OCI-LY7 (cell line): ENCODE measurements around the gene NUDT14. TPM values are rescaled to one million over a fixed set of nuclear protein-coding genes. Genes with fewer than 3 reads are reported as not detected.

Source experiments
- BruUV-seq: library from RNA; stranded (reverse); fragments of 400-500 nt; replicated peaks from 2 replicates; lab custom pipeline; 2021; lab: Mats Ljungman, UMichigan
- CTCF ChIA-PET: fragments of 300-600 bp; sonication (Branson Sonifier 250); formaldehyde crosslinking; loops from one replicate; lab custom pipeline; 2022; ENCODE audit warnings: antibody characterized with exemption; ENCODE audit not compliant: unreplicated experiment; lab: Charles Lee
- POLR2A ChIA-PET: fragments of 300-600 bp; sonication (Branson Sonifier 250); formaldehyde crosslinking; loops from one replicate; lab custom pipeline; 2022; ENCODE audit warnings: antibody characterized with exemption; lab: Charles Lee
- DNase-seq: peaks from one replicate; pipeline ENCODE4 v3.0.0-alpha.2; 2015; ENCODE audit warnings: low spot score
- H2AFZ ChIP-seq: fragments of 200-600 bp; sonication (generic), shearing (Covaris generic); 2 replicates; pipeline ENCODE4 v1.6.1; 2014; ENCODE audit warnings: mild to moderate bottlenecking, antibody characterized with exemption, low read length, moderate library complexity
- H3K27ac ChIP-seq: fragments of 200-600 bp; sonication (generic); 2 replicates; pipeline ENCODE4 v1.5.1; 2014; ENCODE audit warnings: mixed run types, low read depth, mild to moderate bottlenecking, moderate library complexity, low read length, inconsistent platforms; ENCODE audit not compliant: poor library complexity, severe bottlenecking
- H3K36me3 ChIP-seq: fragments of 200-600 bp; sonication (generic); 2 replicates; pipeline ENCODE4 v1.6.1; 2014; ENCODE audit warnings: mild to moderate bottlenecking, antibody characterized with exemption, low read length, moderate library complexity, mixed read lengths; ENCODE audit not compliant: insufficient read depth
- H3K4me1 ChIP-seq: fragments of 200-600 bp; sonication (generic); 2 replicates; pipeline ENCODE4 v1.5.1; 2014; ENCODE audit warnings: mild to moderate bottlenecking, low read length; ENCODE audit not compliant: insufficient read depth, poor library complexity, severe bottlenecking
- H3K4me2 ChIP-seq: fragments of 200-600 bp; sonication (generic); 2 replicates; pipeline ENCODE4 v1.6.1; 2014; ENCODE audit warnings: mild to moderate bottlenecking, low read length
- H3K4me3 ChIP-seq: fragments of 200-600 bp; sonication (generic); 2 replicates; pipeline ENCODE4 v1.5.1; 2014; ENCODE audit warnings: mild to moderate bottlenecking, low read depth, low read length; ENCODE audit not compliant: poor library complexity, severe bottlenecking
- H3K79me2 ChIP-seq: fragments of 200-600 bp; sonication (generic); 2 replicates; pipeline ENCODE4 v1.6.1; 2016; ENCODE audit warnings: low read depth, mild to moderate bottlenecking, low read length, moderate library complexity, mixed read lengths; ENCODE audit not compliant: insufficient read depth
- H3K9me2 ChIP-seq: fragments of 200-600 bp; sonication (generic); 2 replicates; pipeline ENCODE4 v1.6.1; 2016; ENCODE audit warnings: mild to moderate bottlenecking, low read length, mixed read lengths; ENCODE audit not compliant: insufficient read depth
- H3K9me3 ChIP-seq: fragments of 200-600 bp; sonication (generic); 2 replicates; pipeline ENCODE4 v1.6.1; 2014; ENCODE audit warnings: mild to moderate bottlenecking, mixed run types, low read length, mixed read lengths
- H4K20me1 ChIP-seq: fragments of 200-600 bp; sonication (generic); 2 replicates; pipeline ENCODE4 v1.6.1; 2014; ENCODE audit warnings: mild to moderate bottlenecking, antibody characterized with exemption, low read length, moderate library complexity, mixed read lengths; ENCODE audit not compliant: insufficient read depth
- CTCF ChIP-seq: fragments of 200-600 bp; sonication (generic); conservative IDR thresholded peaks from 2 replicates; pipeline ENCODE4 v1.5.1; 2014; ENCODE audit warnings: mild to moderate bottlenecking, antibody characterized with exemption, low read length, moderate library complexity, mixed read lengths
- EZH2phosphoT487 ChIP-seq: fragments of 200-600 bp; sonication (generic); IDR thresholded peaks from 2 replicates; pipeline ENCODE4 v1.6.1; 2018; ENCODE audit warnings: low read depth, borderline replicate concordance, mild to moderate bottlenecking, mixed run types, antibody characterized with exemption, low read length, moderate library complexity, mixed read lengths
- intact Hi-C: fragments of 100-400 bp; cut with micrococcal nuclease; formaldehyde crosslinking; loops from one replicate; pipeline ENCODE4 v1.10.0; 2022; ENCODE audit not compliant: unreplicated experiment
- total RNA-seq, 2 experiments: library from RNA; depleted of rRNA in 1 of 2; stranded (reverse); fragments of >200 nt in 1 of 2; shearing (Covaris generic) in 1 of 2; gene quantifications; 2 replicates each; pipeline ENCODE4 v1.2.3, GENCODE V29; 2014 to 2022

NUDT14 gene
- total RNA-seq, 2 experiments from 2014 or later, result 32.1 to 37.5 TPM

GRCh38 chr14:105204206-105204930, 23.3 kb upstream of the NUDT14 start:
- ChIA-PET POLR2A (no interaction called here), CTCF (no interaction called here)
- Histone ChIP-seq H3K27ac (no peak overlapping the region), H3K4me3 (no peak overlapping the region), H3K9me2 (no peaks in the 10 kb centered on the region), H3K36me3 (no peaks in the 10 kb centered on the region), H3K4me2 (no peak overlapping the region), H3K9me3 (no peaks in the 10 kb centered on the region), H4K20me1 (no peaks in the 10 kb centered on the region; the same call in 1 of the 2 replicates), H3K4me1 (no peaks in the 10 kb centered on the region), H2AFZ (no peak overlapping the region), H3K79me2 (no peaks in the 10 kb centered on the region)
- BruUV-seq, result no TSS peak
- no peak for DNase-seq
- TF ChIP-seq EZH2phosphoT487 (no peak), CTCF (no peak)
- intact Hi-C loops, result no loop called here

GRCh38 chr14:105203701-105204100, 22.6 kb upstream of the NUDT14 start:
- Histone ChIP-seq H3K4me1 (no peaks in the 10 kb centered on the region), H3K27ac (no peak overlapping the region), H3K79me2 (no peaks in the 10 kb centered on the region), H4K20me1 (no peaks in the 10 kb centered on the region; the same call in 1 of the 2 replicates), H2AFZ (no peak overlapping the region), H3K4me2 (no peak overlapping the region), H3K4me3 (no peak overlapping the region), H3K36me3 (no peaks in the 10 kb centered on the region), H3K9me2 (no peaks in the 10 kb centered on the region), H3K9me3 (no peaks in the 10 kb centered on the region)
- BruUV-seq, result no TSS peak
- no peak for TF ChIP-seq CTCF
- TF ChIP-seq EZH2phosphoT487, result no peak
- POLR2A ChIA-PET, result no interaction called here
- intact Hi-C loops, result loop anchor here (1.0 to 2.0 kb wide), 2 partner anchors 79 to 149 kb away; no protein-coding TSS in a partner anchor
- no peak for DNase-seq
- CTCF ChIA-PET, result no interaction called here

GRCh38 chr14:105203057-105203531, 22.0 kb upstream of the NUDT14 start:
- no peak overlapping the region for H2AFZ ChIP-seq
- H3K36me3 ChIP-seq, result no peaks in the 10 kb centered on the region
- H3K4me1 ChIP-seq, result no peaks in the 10 kb centered on the region
- no peaks in the 10 kb centered on the region for H3K9me2 ChIP-seq
- H3K4me3 ChIP-seq, result no peak overlapping the region
- H3K79me2 ChIP-seq, result no peaks in the 10 kb centered on the region
- intact Hi-C loops, result loop anchor here (1.0 to 2.0 kb wide), 2 partner anchors 80 to 149 kb away; no protein-coding TSS in a partner anchor
- TF ChIP-seq CTCF (peak; percentile 93), EZH2phosphoT487 (no peak)
- no TSS peak for BruUV-seq
- ChIA-PET POLR2A (no interaction called here), CTCF (no interaction called here)
- no peaks in the 10 kb centered on the region; the same call in 1 of the 2 replicates for H4K20me1 ChIP-seq
- H3K9me3 ChIP-seq, result no peaks in the 10 kb centered on the region
- no peak overlapping the region for H3K4me2 ChIP-seq
- peak; percentile 60 for DNase-seq
- no peak overlapping the region for H3K27ac ChIP-seq
